Stimulated activated CD8-positive, alpha-beta memory T cell treated with anti-CD3 and anti-CD28 coated beads, Interleukin-12 subunit alpha, Interleukin-12 subunit beta, amount 100 ng/mL, for 24 hours (primary cell): ENCODE results near the gene GRHL1.
A peak's percentile ranks its signal among the peaks of the same experiment; 100 is the strongest.
"Not testable (repeated sequence)": the region's sequence is repeated elsewhere in the genome, so short reads cannot be mapped to it uniquely, and the experiment has no call there.

Experiments used
- DNase-seq: peaks from one replicate; pipeline ENCODE4 v3.0.0-alpha.2; 2020; ENCODE audit errors: extremely low read depth

GRHL1 gene, protein sequence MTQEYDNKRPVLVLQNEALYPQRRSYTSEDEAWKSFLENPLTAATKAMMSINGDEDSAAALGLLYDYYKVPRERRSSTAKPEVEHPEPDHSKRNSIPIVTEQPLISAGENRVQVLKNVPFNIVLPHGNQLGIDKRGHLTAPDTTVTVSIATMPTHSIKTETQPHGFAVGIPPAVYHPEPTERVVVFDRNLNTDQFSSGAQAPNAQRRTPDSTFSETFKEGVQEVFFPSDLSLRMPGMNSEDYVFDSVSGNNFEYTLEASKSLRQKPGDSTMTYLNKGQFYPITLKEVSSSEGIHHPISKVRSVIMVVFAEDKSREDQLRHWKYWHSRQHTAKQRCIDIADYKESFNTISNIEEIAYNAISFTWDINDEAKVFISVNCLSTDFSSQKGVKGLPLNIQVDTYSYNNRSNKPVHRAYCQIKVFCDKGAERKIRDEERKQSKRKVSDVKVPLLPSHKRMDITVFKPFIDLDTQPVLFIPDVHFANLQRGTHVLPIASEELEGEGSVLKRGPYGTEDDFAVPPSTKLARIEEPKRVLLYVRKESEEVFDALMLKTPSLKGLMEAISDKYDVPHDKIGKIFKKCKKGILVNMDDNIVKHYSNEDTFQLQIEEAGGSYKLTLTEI

DNA sequence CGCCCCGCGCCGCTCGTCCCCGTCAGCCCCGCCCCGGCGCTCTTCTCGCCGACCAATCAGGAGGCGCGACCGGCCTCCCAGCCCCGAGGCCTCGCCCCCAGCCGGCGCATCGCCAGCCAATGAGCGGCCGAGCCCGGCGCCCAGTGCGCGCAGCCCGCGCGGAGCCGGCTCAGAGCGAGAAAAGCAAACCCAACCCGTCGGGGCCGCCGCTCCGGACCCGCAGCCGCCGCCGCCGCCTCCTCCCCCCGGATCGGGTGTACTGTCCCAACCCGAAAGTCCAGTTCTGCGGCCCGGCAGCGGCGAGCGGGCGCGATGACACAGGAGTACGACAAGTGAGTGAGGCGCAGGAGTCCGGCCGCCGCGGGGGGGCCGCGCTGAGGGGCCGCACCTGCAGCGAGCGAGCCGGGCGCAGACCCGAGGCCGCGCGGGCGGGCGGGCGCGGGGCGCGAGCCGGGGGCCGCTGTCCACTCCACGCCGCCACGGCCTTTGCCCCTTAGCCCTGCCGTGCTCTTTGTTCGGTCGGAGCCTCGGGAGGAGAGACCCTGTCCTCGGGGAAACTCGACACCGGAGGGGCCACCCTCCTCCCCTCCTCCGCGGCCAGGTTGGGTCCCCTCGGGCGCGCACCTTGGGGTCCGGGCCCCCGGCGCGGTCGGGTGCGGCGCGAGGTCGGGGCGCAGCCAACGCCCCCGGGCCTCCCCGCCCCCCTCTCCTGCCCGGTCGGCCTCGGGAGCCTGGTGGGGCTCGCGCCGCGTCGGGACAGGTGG is at the start of gene GRHL1:
GRHL1 (plus strand) TSS at position 172 of the 764 bp plus-strand sequence; CDS start at position 313, 141 bp downstream.
- DNase-seq, result peak; percentile 78

DNA sequence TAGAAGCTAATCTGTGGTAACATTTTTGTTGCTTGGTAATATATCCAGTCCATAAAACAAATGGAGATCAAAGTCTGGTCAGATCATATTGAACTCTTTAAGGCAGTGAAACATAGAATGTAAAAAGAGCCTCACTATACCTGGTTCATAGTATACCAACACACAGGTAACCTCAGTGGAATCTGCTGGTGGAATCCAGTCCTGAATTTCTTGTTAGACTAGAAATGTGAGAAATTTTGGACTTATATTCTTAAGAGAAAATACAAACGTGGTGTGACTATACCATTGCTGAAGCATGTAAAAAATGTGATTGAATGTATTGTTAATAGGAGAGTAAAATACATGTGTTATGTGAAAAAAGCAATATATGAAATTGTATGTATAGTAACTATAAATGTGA is 46.1 kb upstream of the GRHL1 start:
- DNase-seq, result no peak

DNA sequence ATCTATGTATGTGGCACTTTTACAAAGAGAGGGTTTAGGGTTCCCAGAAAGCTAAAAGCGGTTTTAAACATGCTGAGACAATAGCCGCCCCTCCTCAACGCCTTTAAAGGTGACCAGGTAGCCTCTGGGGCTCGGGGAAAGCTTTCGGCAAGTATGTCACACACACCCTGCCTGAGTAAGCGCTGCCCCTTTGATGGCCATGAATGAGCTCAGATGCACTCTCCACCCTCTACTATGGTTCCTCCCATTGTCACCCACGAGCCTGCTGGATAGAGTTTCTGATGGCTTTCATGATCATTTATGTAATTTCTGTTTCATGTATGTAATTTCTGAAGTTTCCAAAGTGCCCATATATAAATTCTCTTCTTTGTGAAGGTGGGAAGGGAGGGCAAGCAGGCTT is 44.1 kb upstream of the GRHL1 start:
- DNase-seq, result no peak

DNA sequence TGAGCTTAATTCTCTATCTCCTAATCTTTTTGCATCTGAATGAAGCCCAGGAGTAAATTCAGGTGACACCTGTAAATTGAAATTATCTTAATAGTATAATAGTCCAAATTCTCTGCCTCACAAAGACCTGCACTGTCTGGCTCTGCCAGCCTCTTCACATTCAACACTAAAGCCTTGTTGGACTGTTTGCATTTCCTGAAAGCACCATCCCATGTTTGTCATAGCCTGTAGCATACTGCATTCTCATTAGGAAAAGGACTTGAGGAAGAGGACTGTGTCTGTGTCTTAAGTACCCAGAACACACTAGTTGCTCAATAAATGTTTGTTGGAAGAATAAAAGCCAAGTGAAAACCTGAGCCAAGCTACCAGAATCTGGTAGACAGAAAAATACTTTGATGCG is 42.9 kb upstream of the GRHL1 start:
- no peak for DNase-seq

DNA sequence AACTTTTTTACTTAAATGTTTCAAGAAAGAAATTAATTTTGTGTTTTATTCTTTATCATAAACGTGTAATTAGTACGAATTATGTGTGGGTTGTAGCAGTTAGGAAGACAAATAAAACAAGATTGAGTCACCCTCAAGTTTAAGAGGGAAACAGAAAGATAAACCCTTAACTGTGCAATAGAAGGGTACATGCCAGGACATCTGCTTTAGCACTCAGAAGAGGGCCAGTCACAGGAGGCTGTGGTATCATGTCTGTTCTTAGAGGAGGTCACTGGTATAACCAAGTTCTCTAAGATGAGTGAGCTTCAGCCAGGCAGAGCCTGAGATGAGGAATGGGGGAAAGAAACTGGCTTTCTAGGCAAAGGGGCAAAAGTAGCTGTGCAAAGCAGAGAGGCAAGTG is 42.4 kb upstream of the GRHL1 start:
- no peak for DNase-seq

DNA sequence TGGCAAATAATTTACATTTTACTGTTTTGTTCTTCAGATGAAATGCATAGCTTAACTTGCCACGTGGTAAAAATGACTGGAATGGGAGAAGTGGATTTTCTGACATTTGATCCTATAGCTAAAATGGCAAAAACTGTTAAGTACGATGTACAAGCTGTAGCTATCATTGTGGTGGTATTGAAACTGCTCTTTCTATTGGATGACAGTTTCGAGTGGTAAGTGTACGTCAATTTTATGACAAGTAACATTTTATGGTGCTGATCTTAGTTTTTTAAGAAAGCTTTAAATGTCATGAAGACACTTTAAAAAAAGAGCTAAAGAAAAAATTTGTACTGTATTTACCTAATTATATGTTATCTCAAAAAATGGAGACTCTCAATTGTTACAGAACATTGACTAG is 40.8 kb upstream of the GRHL1 start:
- no peak for DNase-seq

DNA sequence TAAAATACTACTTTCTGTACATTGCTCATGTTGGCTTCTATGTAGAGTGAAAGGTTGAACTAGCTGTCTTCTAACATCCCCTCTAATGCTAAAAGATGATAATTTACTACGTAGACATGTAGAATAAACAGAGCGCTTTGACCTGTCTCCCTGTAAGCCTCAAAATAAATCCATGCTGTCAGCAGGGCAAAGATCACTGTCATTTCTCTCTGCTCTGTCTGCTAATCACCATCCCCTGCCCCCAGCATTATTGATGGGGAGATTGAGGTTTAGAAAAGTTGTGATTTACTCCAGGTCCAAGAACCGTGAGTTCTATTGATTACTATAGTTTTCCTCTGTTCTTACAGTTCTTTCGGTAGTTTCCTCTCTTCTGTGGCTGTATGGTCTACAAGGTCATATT is 39.0 kb upstream of the GRHL1 start:
- no peak for DNase-seq

DNA sequence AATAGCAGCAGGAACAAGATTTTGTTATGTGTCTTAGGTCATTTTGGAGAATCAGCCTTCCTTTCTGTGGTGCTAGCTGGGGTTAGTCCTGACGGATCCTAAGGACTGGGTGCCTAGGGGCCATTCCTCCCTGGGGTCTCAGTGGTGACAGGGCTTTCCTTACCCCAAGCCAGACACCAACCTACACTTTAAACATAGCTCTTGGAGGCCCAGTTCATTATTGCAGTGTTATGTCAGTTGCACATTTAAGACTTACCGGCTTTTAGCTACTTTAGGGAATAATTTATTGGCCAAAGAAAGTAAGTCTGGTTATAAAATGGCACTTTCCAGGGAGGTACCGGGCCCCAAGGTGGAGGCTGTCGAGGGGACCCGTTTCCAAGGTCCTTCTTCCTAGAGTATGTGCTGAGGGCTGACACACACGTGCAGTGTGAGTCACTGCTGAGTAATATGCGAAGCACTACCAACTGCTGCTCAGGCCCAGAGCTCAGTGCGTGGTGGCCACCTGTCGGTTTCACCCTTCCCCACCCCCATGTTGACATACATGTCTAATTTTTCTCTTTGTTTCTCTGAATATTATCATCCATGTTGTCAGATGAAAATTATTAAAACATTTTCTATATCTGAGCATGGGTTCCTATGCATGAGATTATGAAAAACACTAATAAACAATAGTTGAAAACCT is 37.0 kb upstream of the GRHL1 start:
- peak; percentile 16 for DNase-seq

DNA sequence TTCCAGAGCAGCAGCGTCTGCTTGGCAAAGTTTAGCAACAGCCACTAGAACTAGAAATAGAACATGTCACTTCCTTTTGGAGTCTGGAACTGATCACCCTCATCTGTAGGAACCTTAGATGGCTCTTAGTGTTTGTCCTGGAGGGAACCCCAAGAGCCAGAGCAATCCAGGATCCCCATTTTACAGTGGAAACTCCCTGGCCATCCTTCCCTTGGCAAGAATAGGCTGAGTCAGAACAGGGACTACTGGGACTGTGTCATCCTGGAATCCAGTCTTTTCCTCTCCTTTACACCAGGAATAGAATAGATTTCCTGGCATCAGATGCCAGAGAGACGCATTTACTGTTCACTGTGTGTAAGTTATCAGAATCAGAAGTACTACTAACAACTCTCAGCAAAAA is 33.2 kb upstream of the GRHL1 start:
- DNase-seq, result no peak

DNA sequence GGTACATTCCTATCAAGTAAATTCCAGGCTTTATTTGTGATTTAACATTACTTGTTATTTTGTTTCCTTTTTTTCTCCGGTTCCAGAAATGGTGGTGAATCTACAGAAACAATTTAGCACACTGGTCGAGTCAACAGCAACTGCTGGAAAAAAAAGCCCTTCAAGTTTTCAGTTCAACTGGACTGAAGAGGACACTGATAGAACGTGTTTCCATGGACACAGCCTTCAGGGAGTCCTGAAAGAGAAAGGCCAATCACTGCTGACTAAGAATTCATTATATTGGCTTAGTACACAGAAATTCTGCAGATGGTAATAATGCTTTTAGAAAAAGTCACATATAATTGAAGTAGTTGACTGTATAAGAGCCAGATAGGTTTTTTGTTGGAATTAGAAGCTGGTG is 32.0 kb upstream of the GRHL1 start:
- DNase-seq, result no peak

DNA sequence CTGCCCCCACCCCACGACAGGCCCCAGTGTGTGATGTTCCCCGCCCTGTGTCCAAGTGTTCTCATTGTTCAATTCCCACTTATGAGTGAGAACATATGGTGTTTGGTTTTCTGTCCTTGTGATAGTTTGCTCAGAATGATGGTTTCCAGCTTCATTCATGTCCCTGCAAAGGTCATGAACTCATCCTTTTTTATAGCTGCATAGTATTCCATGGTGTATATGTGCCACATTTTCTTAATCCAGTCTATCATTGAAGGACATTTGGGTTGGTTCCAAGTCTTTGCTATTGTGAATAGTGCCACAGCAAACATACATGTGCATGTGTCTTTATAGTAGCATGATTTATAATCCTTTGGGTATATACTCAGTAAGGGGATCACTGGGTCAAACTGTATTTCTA is 24.5 kb upstream of the GRHL1 start:
- DNase-seq, result not testable (repeated sequence)

DNA sequence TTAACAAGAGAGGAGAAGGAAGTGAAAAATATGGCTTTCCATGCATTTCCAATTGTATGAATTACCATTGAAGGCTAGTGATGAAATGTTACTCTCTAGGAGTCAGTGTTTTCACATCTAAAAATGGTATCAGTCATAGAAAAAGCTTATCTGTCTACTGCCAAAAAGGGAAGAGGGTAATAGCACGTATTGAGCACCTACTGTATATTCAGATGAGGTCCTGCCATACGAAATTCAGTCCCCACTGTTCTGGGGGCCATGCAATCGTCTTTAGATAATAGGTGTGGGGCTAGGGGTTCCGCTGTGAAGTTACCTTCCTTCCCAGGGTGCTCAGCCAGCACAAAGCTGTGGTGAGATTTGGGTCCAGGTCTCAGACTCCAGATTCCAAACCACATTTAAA is 14.2 kb upstream of the GRHL1 start:
- no peak for DNase-seq

DNA sequence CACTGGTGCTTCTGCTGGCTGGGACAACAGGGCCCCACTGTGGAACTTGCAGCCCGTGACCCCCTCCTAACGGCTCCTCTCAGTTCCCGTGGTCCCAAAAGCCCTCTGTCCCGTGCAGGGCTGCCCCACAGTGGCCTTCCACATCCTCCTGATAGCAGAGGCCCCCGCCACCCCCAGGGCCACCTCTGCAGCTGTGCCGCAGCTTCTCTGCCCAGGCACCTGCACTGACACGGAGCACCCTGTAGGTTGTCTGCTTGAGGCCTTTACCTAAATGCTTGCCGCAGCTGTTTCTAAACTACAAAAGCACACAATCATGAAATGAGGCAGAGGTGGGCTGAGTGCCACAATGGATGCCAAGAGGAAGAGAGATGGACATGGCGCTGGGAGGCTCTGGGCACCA is 13.5 kb upstream of the GRHL1 start:
- no peak for DNase-seq

DNA sequence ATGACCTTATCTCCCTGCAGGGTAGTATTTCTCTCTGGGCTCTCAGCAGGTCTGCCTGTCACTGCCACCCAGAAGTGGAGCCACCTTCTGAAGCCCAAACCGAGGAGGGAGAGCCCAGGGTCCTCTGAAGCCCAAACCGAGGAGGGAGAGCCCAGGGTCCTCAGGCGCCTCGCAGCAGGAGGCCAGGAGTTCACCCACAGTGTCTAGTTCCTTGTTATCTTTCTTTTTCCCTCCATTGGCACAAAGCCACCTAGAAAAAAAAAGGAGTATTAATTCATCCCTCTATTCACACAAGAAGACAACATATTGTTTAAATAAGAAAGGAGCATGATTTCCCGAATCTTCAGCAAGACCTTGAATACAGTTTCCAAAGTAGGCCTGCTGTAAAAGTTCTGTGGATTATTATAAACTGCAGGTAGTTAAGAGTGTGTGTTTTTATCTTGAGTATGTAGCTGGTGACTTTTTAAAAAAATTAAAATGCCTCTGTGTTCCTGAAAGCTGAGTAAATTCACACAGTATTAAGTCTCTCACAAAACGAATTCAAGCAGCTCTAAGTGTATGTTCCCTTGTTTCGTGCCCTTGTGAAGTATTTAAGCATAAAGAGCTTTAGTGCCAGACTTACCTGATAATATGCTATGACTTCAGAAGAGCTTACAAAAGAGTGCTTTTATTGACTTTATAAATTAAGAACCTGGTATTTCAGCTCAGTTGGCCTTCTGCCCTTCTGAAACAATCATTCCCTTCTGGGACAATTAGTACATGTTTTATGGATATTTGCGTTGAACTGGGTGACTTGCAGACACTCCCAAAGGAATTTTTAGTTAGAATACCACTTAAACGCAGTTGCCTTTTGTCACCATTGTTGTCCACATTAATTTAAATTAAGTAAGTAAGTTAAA is 11.7 kb upstream of the GRHL1 start:
- DNase-seq, result no peak

DNA sequence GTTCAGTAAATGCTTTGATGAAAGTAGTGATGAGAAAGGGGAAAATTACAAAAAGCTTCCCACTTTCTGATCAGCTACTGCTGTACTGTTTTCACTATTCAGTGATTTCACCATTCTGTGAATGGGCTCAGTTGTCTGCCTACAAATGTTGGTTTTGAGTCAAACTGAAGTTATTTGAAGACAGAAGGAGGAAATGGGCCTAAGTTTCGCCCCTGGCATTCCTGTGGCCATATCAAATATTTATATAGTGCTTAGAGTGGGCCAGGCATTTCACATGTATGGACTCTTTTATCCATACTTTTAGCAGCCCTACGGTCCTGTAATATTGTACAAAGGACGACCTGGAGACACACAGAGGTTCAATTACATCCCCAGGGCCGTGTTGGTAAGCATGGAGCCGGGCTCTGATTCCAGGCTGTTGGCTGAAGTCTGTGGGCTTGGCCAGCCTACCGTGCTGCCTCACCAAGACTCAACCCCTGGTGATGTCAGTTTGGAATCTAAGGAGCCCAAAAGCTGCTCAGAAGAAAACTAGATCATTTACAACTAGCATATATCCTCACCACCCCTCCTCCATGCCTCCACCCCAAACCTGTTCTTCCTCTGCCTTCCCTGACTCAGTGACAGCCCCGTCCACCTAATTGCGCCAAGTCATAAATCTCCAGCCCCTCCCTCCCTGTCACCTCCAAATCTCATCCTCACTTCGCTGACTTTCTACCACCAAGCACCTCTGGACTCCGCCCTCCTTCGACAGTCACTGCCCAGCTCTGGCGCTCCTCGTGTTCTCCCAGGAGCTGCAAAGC is 10.1 kb upstream of the GRHL1 start:
- DNase-seq, result no peak

DNA sequence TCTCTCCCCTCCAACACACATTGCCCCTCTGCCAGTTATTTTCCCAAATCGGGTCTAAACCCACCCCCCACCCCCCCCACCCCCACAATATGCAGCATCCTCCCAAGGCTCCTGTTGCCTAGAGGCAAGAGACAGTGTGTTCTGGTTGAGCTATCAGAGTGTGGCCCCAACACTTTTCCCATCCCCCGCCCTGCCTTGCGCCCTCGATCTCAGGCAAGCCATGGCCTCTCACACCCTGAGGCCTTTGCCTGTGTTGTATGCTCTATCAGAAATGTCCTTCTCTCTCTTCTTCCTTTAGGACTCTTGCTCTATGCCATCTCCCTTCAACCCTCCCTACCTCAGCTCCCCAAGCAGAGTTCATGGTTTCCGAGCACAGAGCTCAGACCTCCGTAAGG is 9.5 kb upstream of the GRHL1 start:
- DNase-seq, result no peak

DNA sequence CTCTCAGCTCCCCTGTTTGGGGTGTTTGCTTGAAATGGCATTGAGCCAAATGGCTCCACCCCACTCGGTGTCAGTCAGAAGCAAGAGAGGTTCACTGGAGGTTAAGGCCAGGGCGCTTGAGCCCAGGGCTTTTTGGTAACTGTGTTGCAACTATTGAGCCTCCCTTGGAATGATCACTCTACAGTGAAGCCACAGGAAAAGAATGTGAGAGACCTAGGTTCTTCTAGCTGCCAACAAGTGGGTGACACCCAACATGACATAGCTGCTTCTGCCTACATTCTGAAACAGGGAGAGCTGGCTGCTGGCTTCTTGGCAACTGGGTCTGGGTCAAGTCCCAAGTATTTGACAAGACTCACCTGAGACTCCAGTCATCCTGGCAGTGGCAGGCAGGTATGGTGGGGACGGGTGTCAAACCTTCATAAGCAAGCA is 7.1 kb upstream of the GRHL1 start:
- DNase-seq, result no peak

DNA sequence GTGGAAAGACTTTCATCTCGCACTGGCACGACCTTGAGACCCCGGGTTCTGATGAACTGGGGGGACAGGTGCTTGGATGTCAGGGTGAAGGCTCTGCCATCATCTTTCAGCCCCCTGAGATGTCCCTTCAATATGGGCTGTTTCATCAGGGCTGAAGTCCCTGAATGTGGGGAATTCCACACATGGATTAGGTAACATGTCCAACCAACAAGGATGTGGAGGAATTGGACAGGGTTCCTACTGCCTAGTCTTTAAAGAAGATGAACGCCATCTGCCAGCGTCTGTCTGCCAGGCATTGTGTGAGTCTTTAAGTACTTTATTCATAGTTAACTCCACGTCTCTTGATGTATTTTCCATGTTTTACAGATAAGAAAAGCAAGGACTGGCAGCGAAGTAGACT is 5.9 kb upstream of the GRHL1 start:
- no peak for DNase-seq

DNA sequence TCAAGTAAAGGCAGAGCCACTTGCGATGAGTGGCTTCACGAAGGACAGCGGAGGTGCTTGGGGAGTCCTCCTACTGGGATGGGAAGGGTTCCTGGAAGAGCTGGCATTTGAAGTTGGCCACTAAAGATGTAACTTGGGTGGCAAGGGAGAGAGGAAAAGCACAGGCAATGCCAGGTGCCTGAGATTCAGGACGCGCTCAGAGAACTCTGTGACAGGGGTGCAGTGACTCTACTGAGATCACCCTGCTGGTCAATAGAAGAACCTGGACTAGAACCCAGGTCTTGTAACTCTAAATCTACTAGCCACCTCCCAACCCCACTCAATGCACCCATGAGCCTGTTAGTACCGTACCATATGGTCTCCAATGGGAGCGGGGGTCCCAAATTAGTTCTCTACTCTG is 5.4 kb upstream of the GRHL1 start:
- no peak for DNase-seq

DNA sequence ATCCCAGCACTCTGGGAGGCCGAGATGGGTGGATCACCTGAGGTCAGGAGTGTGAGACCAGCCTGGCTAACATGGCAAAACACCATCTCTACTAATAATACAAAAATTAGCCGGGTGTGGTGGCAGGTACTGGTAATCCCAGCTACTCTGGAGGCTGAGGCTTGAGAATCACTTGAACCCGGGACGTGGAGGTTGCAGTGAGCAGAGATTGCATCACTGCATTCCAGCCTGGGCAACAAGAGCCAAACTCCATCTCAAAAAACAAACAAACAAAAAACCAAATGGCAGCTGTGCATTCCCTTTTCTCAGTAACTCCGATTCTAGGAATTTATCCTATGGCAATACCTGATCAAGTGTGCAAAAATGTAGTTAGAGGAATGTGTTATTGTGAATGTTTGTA is 4.7 kb upstream of the GRHL1 start:
- DNase-seq, result no peak
